Liver (tissue), 9 donors: Measurements from ENCODE around the gene CACYBP. TPM values are rescaled to one million over a fixed set of nuclear protein-coding genes. Genes with fewer than 3 reads are reported as not detected.

ENCODE experiments used
- DNase-seq: peaks from one replicate; pipeline ENCODE4 v3.0.0-alpha.2; 2017; ENCODE audit warnings: low spot score
- H3K27ac ChIP-seq, 2 donors: one replicate each; pipeline ENCODE4 v1.7.0; 2013; ENCODE audit warnings: inconsistent platforms in 2 of 2, low read length in 2 of 2, control low read depth in 1 of 2, low read depth in 1 of 2, mild to moderate bottlenecking in 1 of 2
- H3K27me3 ChIP-seq, 4 donors: one replicate each; pipeline versions ENCODE4 v1.6.1 to v1.7.0; 2013; ENCODE audit warnings: low read length in 3 of 4, inconsistent platforms in 1 of 4, mild to moderate bottlenecking in 1 of 4, moderate library complexity in 1 of 4; ENCODE audit not compliant: control insufficient read depth in 4 of 4, insufficient read depth in 4 of 4
- H3K36me3 ChIP-seq, 4 donors: one replicate each; pipeline versions ENCODE4 v1.6.1 to v1.7.0; 2013; ENCODE audit warnings: low read length in 3 of 4, mild to moderate bottlenecking in 3 of 4, low read depth in 1 of 4, moderate library complexity in 1 of 4; ENCODE audit not compliant: control insufficient read depth in 4 of 4, insufficient read depth in 3 of 4
- H3K4me1 ChIP-seq, 4 donors: one replicate each; pipeline versions ENCODE4 v1.6.1 to v1.7.0; 2013; ENCODE audit warnings: low read length in 3 of 4, mild to moderate bottlenecking in 3 of 4, moderate library complexity in 1 of 4; ENCODE audit not compliant: control insufficient read depth in 4 of 4, insufficient read depth in 4 of 4
- H3K4me3 ChIP-seq, 3 donors: one replicate each; pipeline versions ENCODE4 v1.6.1 to v1.7.0; 2013; ENCODE audit warnings: low read length in 3 of 3, control low read depth in 1 of 3, low read depth in 1 of 3, mild to moderate bottlenecking in 1 of 3
- H3K9ac ChIP-seq, 2 donors: one replicate each; pipeline ENCODE4 v1.7.0; 2013; ENCODE audit warnings: low read length in 2 of 2, mild to moderate bottlenecking in 2 of 2, moderate library complexity in 2 of 2, control low read depth in 1 of 2, low read depth in 1 of 2
- H3K9me3 ChIP-seq, 4 donors: one replicate each; pipeline versions ENCODE4 v1.6.1 to v1.7.0; 2013; ENCODE audit warnings: low read length in 3 of 4; ENCODE audit not compliant: control insufficient read depth in 4 of 4
- ATF3 ChIP-seq: IDR thresholded peaks from 2 replicates; pipeline ENCODE4 v1.6.1; 2016; ENCODE audit warnings: antibody characterized with exemption
- EGR1 ChIP-seq, 2 donors: IDR thresholded peaks; 2 replicates each; pipeline ENCODE4 v1.6.1; 2016 to 2018; ENCODE audit warnings: antibody characterized with exemption in 2 of 2, low read depth in 2 of 2
- FOXA1 ChIP-seq: IDR thresholded peaks from 2 replicates; pipeline ENCODE4 v1.6.1; 2016; ENCODE audit warnings: antibody characterized with exemption
- FOXA2 ChIP-seq: IDR thresholded peaks from 2 replicates; pipeline ENCODE4 v1.6.1; 2016; ENCODE audit warnings: antibody characterized with exemption
- GABPA ChIP-seq, 2 donors: IDR thresholded peaks in 1 of 2; conservative IDR thresholded peaks in 1 of 2; 2 replicates each; pipeline ENCODE4 v1.6.1; 2016; ENCODE audit warnings: antibody characterized with exemption in 2 of 2, mild to moderate bottlenecking in 1 of 2, moderate library complexity in 1 of 2
- HNF4A ChIP-seq, 2 donors: conservative IDR thresholded peaks; 2 replicates each; pipeline ENCODE4 v1.6.1; 2016; ENCODE audit warnings: antibody characterized with exemption in 2 of 2, mild to moderate bottlenecking in 2 of 2
- HNF4G ChIP-seq: IDR thresholded peaks from 2 replicates; pipeline ENCODE4 v1.6.1; 2016; ENCODE audit warnings: antibody characterized with exemption
- JUND ChIP-seq, 2 donors: IDR thresholded peaks; 2 replicates each; pipeline ENCODE4 v1.6.1; 2016; ENCODE audit warnings: antibody characterized with exemption in 2 of 2
- MAX ChIP-seq: IDR thresholded peaks from 2 replicates; pipeline ENCODE4 v1.6.1; 2016; ENCODE audit warnings: antibody characterized with exemption
- NR2F2 ChIP-seq: IDR thresholded peaks from 2 replicates; pipeline ENCODE4 v1.6.1; 2016; ENCODE audit warnings: antibody characterized with exemption
- RAD21 ChIP-seq, 2 donors: IDR thresholded peaks; 2 replicates each; pipeline ENCODE4 v1.6.1; 2016; ENCODE audit warnings: antibody characterized with exemption in 2 of 2, mild to moderate bottlenecking in 2 of 2
- REST ChIP-seq: IDR thresholded peaks from 2 replicates; pipeline ENCODE4 v1.6.1; 2016; ENCODE audit warnings: antibody characterized with exemption, mild to moderate bottlenecking
- SP1 ChIP-seq: IDR thresholded peaks from 2 replicates; pipeline ENCODE4 v1.6.1; 2018; ENCODE audit warnings: antibody characterized with exemption, mild to moderate bottlenecking
- TAF1 ChIP-seq: conservative IDR thresholded peaks from 2 replicates; pipeline ENCODE4 v1.6.1; 2016; ENCODE audit warnings: antibody characterized with exemption, mild to moderate bottlenecking
- ZBTB33 ChIP-seq: IDR thresholded peaks from 2 replicates; pipeline ENCODE4 v1.6.1; 2016; ENCODE audit warnings: antibody characterized with exemption
- WGBS: extraction: QIAGEN DNeasy Blood & Tissue Kit; methylation state at CpG from one replicate; pipeline ENCODE4 v1.1.7; 2013; 5-methylcytosine and 5-hydroxymethylcytosine counted together
- polyA plus RNA-seq, 2 donors: library from polyadenylated mRNA; stranded (reverse) in 1 of 2; unstranded in 1 of 2; fragments of 200-250 nt in 1 of 2; fragments of >200 nt in 1 of 2; fragmentation: Nextera tagmentation in 1 of 2; extraction: Ambion mirVana in 1 of 2; gene quantifications; one replicate each; pipeline versions ENCODE4 v1.2.1 to v1.2.3, GENCODE V29; 2013 to 2015
- total RNA-seq, 2 donors: library from RNA; depleted of rRNA; stranded (reverse); fragments of >200 nt; gene quantifications; one replicate each; pipeline ENCODE4 v1.2.3, GENCODE V29; 2014
- TF ChIP-seq, protein P1 (sequence below): fragments of 150-350 bp; IDR thresholded peaks from 2 replicates; pipeline ENCODE4 v1.5.1; 2017; ENCODE audit warnings: improper control_type of control experiment, low read depth, low read length; ENCODE audit not compliant: missing input control
- donor health status: healthy.
- donor health status: healthy.
- donor health status: healthy.
- donor health status: healthy.
- donor health status: healthy.

The CACYBP gene
- total and polyA plus RNA-seq, 4 donors, result 26.4 to 81.2 (median 36.6) TPM

- 94% methylated on average over 6 of the region's 6 CpGs for WGBS
- TF ChIP-seq NR2F2 (no peak), FOXA2 (no peak), GABPA (IDR thresholded peaks at IDR 0.05 in 1 of 2, conservative IDR thresholded peaks at IDR 0.05 in 1 of 2) (no peak), ZBTB33 (no peak), TAF1 (no peak), HNF4A (conservative IDR thresholded peaks at IDR 0.05) (no peak), RAD21 (IDR thresholded peaks at IDR 0.05) (no peak)
- TF ChIP-seq, protein P1, sequence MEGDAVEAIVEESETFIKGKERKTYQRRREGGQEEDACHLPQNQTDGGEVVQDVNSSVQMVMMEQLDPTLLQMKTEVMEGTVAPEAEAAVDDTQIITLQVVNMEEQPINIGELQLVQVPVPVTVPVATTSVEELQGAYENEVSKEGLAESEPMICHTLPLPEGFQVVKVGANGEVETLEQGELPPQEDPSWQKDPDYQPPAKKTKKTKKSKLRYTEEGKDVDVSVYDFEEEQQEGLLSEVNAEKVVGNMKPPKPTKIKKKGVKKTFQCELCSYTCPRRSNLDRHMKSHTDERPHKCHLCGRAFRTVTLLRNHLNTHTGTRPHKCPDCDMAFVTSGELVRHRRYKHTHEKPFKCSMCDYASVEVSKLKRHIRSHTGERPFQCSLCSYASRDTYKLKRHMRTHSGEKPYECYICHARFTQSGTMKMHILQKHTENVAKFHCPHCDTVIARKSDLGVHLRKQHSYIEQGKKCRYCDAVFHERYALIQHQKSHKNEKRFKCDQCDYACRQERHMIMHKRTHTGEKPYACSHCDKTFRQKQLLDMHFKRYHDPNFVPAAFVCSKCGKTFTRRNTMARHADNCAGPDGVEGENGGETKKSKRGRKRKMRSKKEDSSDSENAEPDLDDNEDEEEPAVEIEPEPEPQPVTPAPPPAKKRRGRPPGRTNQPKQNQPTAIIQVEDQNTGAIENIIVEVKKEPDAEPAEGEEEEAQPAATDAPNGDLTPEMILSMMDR, result no peak
- H3K36me3 ChIP-seq, result no peaks in the 10 kb centered on the region
- no peak overlapping the region for H3K4me3 ChIP-seq
- H3K4me1 ChIP-seq, result no peaks in the 10 kb centered on the region
- no peak overlapping the region for H3K9ac ChIP-seq
- no peaks in the 10 kb centered on the region for H3K9me3 ChIP-seq
- H3K27me3 ChIP-seq, result no peaks in the 10 kb centered on the region
- no peak overlapping the region for H3K27ac ChIP-seq
- DNase-seq, result no peak
These were observed 36.1 kb downstream of the CACYBP start for GRCh38 chr1:175035865-175036264.

- TF ChIP-seq FOXA2 (no peak), JUND (IDR thresholded peaks at IDR 0.05) (no peak), FOXA1 (no peak), HNF4A (conservative IDR thresholded peaks at IDR 0.05) (no peak), TAF1 (no peak), HNF4G (no peak), ZBTB33 (no peak), EGR1 (IDR thresholded peaks at IDR 0.05; ENCODE audit: low read depth in 2 of 2) (no peak), RAD21 (IDR thresholded peaks at IDR 0.05) (no peak), SP1 (no peak), GABPA (IDR thresholded peaks at IDR 0.05 in 1 of 2, conservative IDR thresholded peaks at IDR 0.05 in 1 of 2) (no peak), REST (no peak), MAX (no peak), NR2F2 (no peak), ATF3 (no peak)
- TF ChIP-seq, protein P1, result no peak
- WGBS, result 82% methylated on average over 3 of the region's 3 CpGs
These were observed 36.7 kb downstream of the CACYBP start for GRCh38 chr1:175036476-175036875.

More at GRCh38 chr1:175036476-175036875, 36.7 kb downstream of the CACYBP start:
- no peaks in the 10 kb centered on the region for H3K9me3 ChIP-seq
- no peak overlapping the region for H3K27ac ChIP-seq
- H3K4me1 ChIP-seq, result no peaks in the 10 kb centered on the region
- H3K4me3 ChIP-seq, result no peak overlapping the region
- no peak overlapping the region for H3K9ac ChIP-seq
- no peaks in the 10 kb centered on the region for H3K27me3 ChIP-seq
- no peaks in the 10 kb centered on the region for H3K36me3 ChIP-seq
- no peak for DNase-seq
